DOHH2 (cell line): Measurements from ENCODE around the gene RASL10A.

Experiments
- CTCF ChIP-seq: fragments of 200-600 bp; sonication (generic); IDR thresholded peaks from one replicate; pipeline ENCODE4 v1.5.1; 2014; ENCODE audit warnings: antibody characterized with exemption, mild to moderate bottlenecking, low read depth, low read length; ENCODE audit not compliant: poor library complexity, severe bottlenecking
- EZH2phosphoT487 ChIP-seq: fragments of 200-600 bp; sonication (generic); IDR thresholded peaks from 2 replicates; pipeline ENCODE4 v1.6.1; 2017; ENCODE audit warnings: borderline replicate concordance, mild to moderate bottlenecking, antibody characterized with exemption, low read length, moderate library complexity, mixed read lengths

- TF ChIP-seq CTCF (no peak), EZH2phosphoT487 (no peak)
Measured at GRCh38 chr22:29341056-29341848, 25.8 kb upstream of the RASL10A start.
